Fibroblast of the aortic adventitia (primary cell): Measurements from ENCODE around the gene SH3BP1. TPM values are rescaled to one million over a fixed set of nuclear protein-coding genes. Genes with fewer than 3 reads are reported as not detected.

ENCODE experiments used
- DNase-seq: peaks from one replicate; pipeline ENCODE4 v3.0.0-alpha.2; 2010; ENCODE audit warnings: low read depth
- H3K4me3 ChIP-seq: 2 replicates; pipeline ENCODE4 v1.5.1; 2011; ENCODE audit warnings: low read depth, mild to moderate bottlenecking, control low read depth, low read length, moderate library complexity
- CTCF ChIP-seq: IDR thresholded peaks from 2 replicates; pipeline ENCODE4 v1.5.1; 2011; ENCODE audit warnings: mild to moderate bottlenecking, low read length, control low read depth, inconsistent platforms; ENCODE audit not compliant: insufficient read depth
- total RNA-seq: library from RNA; depleted of rRNA; stranded (reverse); fragments of >200 nt; gene quantifications from 2 replicates; pipeline ENCODE4 v1.2.3, GENCODE V29; 2012; ENCODE audit warnings: low replicate concordance

The SH3BP1 gene
- total RNA-seq, 1 donor = 4.6 TPM

- no peak for DNase-seq
- TF ChIP-seq CTCF = no peak
- no peak overlapping the region for H3K4me3 ChIP-seq
Observed at GRCh38 chr22:37680191-37680851, 40.9 kb downstream of the SH3BP1 start.

GRCh38 chr22:37681001-37681424 lies 41.5 kb downstream of the SH3BP1 start:
- no peak overlapping the region for H3K4me3 ChIP-seq
- no peak for TF ChIP-seq CTCF
- peak; percentile 39 for DNase-seq

GRCh38 chr22:37681556-37682049 lies 42.1 kb downstream of the SH3BP1 start:
- H3K4me3 ChIP-seq = no peak overlapping the region
- DNase-seq = peak; percentile 82
- peak; percentile 94 for TF ChIP-seq CTCF

- TF ChIP-seq CTCF = no peak
- no peak overlapping the region for H3K4me3 ChIP-seq
- DNase-seq = no peak
Observed at GRCh38 chr22:37684803-37685615, 45.5 kb downstream of the SH3BP1 start.

- DNase-seq = peak; percentile 90
- H3K4me3 ChIP-seq = peak within 1 kb of the TSS; percentile 95
- no peak for TF ChIP-seq CTCF
Observed at GRCh38 chr22:37686002-37686982, 46.8 kb downstream of the SH3BP1 start, which contains the start of gene NOL12. NOL12 (plus strand) TSS chr22:37686343; CDS start chr22:37686393, 50 bp downstream.

GRCh38 chr22:37690407-37690806 lies 50.9 kb downstream of the SH3BP1 start:
- no peak for DNase-seq
- no peak for TF ChIP-seq CTCF
- no peak overlapping the region for H3K4me3 ChIP-seq
